Muscle layer of colon (tissue), 2 donors: ENCODE measurements around the gene PDE1C.

Source experiments
- H3K27ac ChIP-seq: one replicate; pipeline ENCODE4 v1.7.0; 2013; ENCODE audit warnings: low read depth, mild to moderate bottlenecking, low read length, moderate library complexity
- H3K27me3 ChIP-seq, 2 donors: one replicate each; pipeline ENCODE4 v1.7.0; 2013; ENCODE audit warnings: low read length in 2 of 2, mild to moderate bottlenecking in 2 of 2; ENCODE audit not compliant: insufficient read depth in 2 of 2, control insufficient read depth in 1 of 2
- H3K36me3 ChIP-seq: one replicate; pipeline ENCODE4 v1.7.0; 2013; ENCODE audit warnings: mild to moderate bottlenecking, low read length; ENCODE audit not compliant: insufficient read depth
- H3K4me1 ChIP-seq: one replicate; pipeline ENCODE4 v1.7.0; 2013; ENCODE audit warnings: mild to moderate bottlenecking, low read length; ENCODE audit not compliant: insufficient read depth
- H3K4me3 ChIP-seq, 2 donors: one replicate each; pipeline ENCODE4 v1.7.0; 2013; ENCODE audit warnings: low read length in 2 of 2, low read depth in 1 of 2, mild to moderate bottlenecking in 1 of 2, moderate library complexity in 1 of 2
- H3K9ac ChIP-seq: one replicate; pipeline ENCODE4 v1.7.0; 2013; ENCODE audit warnings: low read length
- H3K9me3 ChIP-seq: one replicate; pipeline ENCODE4 v1.7.0; 2013; ENCODE audit warnings: mild to moderate bottlenecking, low read length
- donor health status: abdominal sarcoma.
- donor health status: Adenocarcinoma of cecum.

Gene PDE1C

DNA sequence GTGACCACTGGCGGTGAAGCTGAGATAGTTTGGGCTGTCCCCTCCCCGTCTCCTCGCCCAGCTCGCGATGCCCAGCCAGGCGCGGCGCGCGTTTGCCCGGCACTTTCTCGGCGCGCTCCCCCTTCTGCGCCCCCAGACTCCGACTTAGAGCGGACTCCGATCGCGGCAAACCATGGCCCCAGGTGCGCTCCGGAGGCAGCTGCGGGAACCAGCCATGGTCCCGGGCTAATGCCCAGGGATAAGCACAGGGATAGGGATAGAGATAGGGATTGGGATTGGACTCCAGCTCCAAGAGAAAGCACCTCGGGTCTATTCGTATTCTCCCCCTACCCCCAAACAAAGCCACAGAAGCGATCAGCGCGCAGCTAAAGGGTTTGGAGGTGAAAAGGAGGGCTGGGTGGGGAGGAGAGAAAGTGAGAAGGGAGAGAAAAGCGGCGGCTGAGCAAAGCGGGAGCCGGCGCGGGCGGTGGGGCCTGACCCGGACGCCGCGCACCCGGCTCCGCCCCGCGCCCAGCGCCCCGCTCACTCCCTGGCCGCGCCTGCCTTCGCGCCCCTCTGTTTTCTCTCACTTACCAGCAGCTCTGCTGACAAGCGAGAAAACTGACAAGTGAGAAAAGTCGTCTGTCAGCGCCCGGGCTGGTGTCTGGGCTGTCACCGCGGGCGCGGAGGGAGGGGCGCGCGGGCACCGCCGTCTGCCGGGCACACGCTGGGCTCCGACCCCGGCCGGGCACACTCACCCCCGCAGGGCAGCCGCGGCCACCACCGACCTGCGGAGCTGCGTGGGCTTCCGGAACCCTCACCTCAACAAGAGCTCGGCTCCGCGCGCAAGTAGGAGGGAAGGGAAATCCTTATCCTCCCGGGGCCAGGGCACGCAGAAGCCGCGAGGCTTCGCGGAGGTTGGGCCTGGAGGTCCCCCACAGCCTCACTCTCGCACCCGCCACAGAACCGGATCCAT is at the start of gene PDE1C:
TSS of gene PDE1C (minus strand) at position 2 of the 955 bp plus-strand sequence.
- Histone ChIP-seq H3K9ac (no peak within 1 kb of the TSS), H3K36me3 (no peaks in the 10 kb centered on the region), H3K4me1 (no peaks in the 10 kb centered on the region), H3K4me3 (peak within 1 kb of the TSS; percentile 28 to 46), H3K9me3 (no peaks in the 10 kb centered on the region), H3K27me3 (peaks cover 5 to 17% of the 10 kb centered on the region in 2 donors), H3K27ac (no peak within 1 kb of the TSS)

DNA sequence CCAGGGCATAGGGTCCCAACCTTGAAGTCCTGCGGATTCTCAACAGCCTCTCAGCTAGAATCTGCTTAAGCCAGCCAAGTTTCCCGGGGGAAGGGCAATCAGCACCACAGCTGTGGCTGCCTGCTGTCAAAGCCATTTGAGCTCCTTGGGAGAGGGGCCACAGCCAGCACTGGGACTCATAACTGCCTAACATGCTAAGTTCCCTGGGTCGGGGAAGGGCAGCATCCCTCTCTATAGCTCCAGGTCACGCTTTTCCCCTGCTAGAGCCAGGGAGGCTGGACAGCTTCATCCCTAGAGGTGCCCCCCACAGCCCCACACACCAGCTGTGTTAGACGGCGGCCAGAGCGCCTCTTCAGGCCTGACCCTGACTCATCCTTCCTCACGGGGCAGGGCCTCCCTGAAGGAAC is 49.6 kb upstream of the PDE1C start:
- no peak overlapping the region for H3K27ac ChIP-seq
- no peaks in the 10 kb centered on the region for H3K9me3 ChIP-seq
- no peaks in the 10 kb centered on the region for H3K36me3 ChIP-seq
- no peak overlapping the region for H3K9ac ChIP-seq
- H3K27me3 ChIP-seq: no peaks in the 10 kb centered on the region
- no peaks in the 10 kb centered on the region for H3K4me1 ChIP-seq
- no peak overlapping the region for H3K4me3 ChIP-seq

DNA sequence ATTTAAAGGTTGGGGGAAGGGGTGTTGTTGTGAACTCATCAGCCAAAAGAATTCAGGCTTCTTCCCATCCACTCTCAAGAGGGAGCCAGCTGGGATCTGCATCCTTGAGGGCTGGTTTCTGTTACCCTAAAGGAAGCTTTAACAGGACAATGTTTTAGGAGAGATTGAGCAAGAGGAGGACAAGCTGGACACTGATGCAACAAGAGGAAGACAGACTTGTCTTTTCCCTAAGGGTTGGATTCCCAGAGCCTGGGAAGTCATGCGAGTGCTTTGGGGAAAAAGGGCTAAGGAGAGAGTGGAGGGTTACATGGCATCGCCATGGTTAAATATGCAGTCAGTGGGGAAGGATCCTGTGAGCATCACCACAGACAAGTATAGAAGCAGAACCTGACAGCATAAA is 47.6 kb upstream of the PDE1C start:
- H3K27me3 ChIP-seq: no peaks in the 10 kb centered on the region
- no peaks in the 10 kb centered on the region for H3K4me1 ChIP-seq
- H3K27ac ChIP-seq: no peak overlapping the region
- H3K9me3 ChIP-seq: no peaks in the 10 kb centered on the region
- no peak overlapping the region for H3K9ac ChIP-seq
- H3K36me3 ChIP-seq: no peaks in the 10 kb centered on the region
- no peak overlapping the region for H3K4me3 ChIP-seq

DNA sequence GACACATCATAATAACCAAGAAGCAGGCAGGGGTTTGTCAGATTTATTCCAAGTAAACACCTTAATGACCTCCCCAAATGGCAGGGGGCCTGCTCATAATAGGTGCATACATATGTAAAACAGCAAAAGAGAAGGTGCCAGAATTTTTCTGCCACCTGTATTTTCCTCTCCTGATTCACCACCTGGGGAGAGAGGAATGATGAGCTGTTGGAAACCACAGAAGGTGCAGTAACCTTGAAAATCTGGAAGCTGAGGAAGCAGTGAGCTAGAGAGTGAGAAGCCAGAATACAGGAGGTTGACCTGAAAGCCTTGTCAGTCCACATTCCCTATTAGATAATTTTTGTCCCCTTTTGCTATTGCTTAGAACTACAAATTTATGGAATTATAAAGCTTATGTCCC is 46.2 kb upstream of the PDE1C start:
- Histone ChIP-seq H3K4me3 (no peak overlapping the region), H3K36me3 (no peaks in the 10 kb centered on the region), H3K9me3 (peaks cover 11% of the 10 kb centered on the region), H3K27me3 (no peaks in the 10 kb centered on the region), H3K27ac (no peak overlapping the region), H3K4me1 (no peaks in the 10 kb centered on the region), H3K9ac (no peak overlapping the region)

DNA sequence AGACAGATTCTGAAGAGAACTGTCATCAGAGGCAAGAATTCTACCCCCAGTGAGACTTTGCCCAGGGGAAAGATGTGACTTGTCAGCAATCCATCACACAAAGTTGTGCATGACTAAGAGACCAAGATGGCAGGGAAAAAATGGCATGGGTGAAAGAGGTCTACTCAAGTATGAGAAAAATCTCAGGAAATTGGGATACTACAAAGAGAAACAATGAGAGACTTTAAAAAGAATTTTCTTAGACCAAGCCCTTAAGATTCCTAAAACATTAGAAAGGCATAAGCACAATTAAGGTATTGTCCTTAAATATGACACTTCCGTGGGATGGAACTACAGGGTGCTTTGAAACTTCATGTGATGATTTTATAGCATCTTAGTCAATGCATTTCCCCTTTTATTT is 45.6 kb upstream of the PDE1C start:
- Histone ChIP-seq H3K27ac (no peak overlapping the region), H3K9me3 (peaks cover 14% of the 10 kb centered on the region), H3K4me3 (no peak overlapping the region), H3K4me1 (no peaks in the 10 kb centered on the region), H3K36me3 (no peaks in the 10 kb centered on the region), H3K9ac (no peak overlapping the region), H3K27me3 (no peaks in the 10 kb centered on the region)

DNA sequence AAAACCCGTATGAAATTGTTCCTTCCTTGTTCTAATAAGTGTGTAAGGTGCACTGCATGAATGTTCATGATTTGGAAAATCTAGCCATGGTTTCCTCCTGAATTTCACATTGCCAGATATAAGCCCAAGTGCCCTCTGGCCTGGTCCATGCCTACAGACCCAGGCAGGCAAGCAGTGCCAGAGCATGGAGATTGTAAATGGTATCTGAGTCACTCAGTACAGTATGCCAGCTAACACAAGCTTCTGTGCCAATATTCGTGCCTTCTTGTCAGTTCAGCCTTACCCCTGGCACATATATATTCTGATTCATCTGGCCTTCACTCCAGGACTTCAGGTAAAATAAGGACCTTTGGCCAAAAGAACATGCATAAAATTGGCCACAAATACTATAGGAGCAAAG is 38.4 kb upstream of the PDE1C start:
- H3K36me3 ChIP-seq: no peaks in the 10 kb centered on the region
- no peak overlapping the region for H3K27ac ChIP-seq
- peaks cover 14% of the 10 kb centered on the region for H3K9me3 ChIP-seq
- no peak overlapping the region for H3K4me3 ChIP-seq
- H3K27me3 ChIP-seq: no peaks in the 10 kb centered on the region
- no peaks in the 10 kb centered on the region for H3K4me1 ChIP-seq
- no peak overlapping the region for H3K9ac ChIP-seq

DNA sequence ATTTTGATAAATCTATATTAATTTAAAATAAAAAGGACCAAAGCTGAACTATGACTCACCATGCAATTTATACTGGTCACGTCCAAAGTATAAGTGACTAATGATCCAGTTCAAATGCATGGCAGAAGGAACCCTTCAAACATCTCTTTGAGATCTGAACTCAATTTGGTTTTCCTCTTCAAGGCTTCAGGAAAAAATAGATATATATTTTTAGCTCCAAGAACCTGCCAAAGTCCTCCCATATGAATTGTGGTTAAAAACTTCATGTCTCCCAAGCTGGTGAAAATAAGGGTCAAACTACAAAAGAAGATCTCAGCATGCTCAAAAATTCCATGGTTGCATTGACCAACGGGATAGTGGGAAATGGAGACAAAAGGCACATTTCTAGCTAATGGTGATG is 34.6 kb upstream of the PDE1C start:
- H3K4me3 ChIP-seq: no peak overlapping the region
- H3K4me1 ChIP-seq: peaks cover 5% of the 10 kb centered on the region
- H3K27me3 ChIP-seq: no peaks in the 10 kb centered on the region
- H3K9ac ChIP-seq: no peak overlapping the region
- no peaks in the 10 kb centered on the region for H3K36me3 ChIP-seq
- H3K27ac ChIP-seq: no peak overlapping the region
- H3K9me3 ChIP-seq: no peaks in the 10 kb centered on the region

DNA sequence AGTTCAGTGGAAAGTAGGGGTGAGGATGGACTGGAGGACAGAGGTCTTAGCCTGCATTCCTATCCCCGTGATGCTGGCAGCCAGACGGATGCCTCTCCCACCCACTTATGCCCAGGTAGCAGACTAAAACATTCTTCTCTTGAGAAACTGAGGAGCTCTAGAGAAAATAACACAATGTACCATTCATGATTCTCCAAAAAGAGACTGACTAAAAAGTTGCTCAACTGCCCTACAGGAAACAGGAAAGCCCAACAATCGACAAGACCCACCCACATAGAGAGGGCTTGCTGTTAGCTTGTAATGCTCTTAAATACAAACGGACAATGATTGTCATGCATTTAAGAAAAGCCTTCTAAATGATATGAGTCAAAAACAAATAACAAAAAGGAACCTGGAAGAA is 33.2 kb upstream of the PDE1C start:
- no peaks in the 10 kb centered on the region for H3K36me3 ChIP-seq
- no peaks in the 10 kb centered on the region for H3K27me3 ChIP-seq
- H3K9ac ChIP-seq: no peak overlapping the region
- no peak overlapping the region for H3K27ac ChIP-seq
- H3K4me1 ChIP-seq: peaks cover 5% of the 10 kb centered on the region
- H3K4me3 ChIP-seq: no peak overlapping the region
- H3K9me3 ChIP-seq: no peaks in the 10 kb centered on the region

DNA sequence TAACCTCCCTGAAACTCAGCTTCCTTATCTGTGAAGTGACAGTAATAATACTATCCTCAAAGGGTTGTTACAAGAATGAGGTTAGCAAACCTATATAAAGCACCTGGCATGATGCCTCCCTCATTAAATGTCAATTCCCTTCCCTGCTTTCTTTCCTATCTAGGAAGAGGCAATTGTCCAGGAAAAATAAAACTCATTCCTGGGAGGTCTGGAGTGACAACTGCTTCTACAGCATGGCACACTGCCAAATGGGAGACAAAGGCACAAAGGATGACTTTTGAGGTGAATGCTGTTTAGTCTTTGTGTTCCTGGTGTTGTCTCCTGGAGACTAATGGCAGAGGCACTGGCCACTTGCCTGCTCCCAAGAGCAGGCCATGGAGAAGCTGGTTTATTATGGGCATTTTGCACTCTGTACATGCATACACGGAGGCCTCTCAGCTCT is 32.2 kb upstream of the PDE1C start:
- no peaks in the 10 kb centered on the region for H3K9me3 ChIP-seq
- no peaks in the 10 kb centered on the region for H3K27me3 ChIP-seq
- H3K9ac ChIP-seq: no peak overlapping the region
- H3K4me1 ChIP-seq: peaks cover 5% of the 10 kb centered on the region
- H3K27ac ChIP-seq: no peak overlapping the region
- no peak overlapping the region for H3K4me3 ChIP-seq
- no peaks in the 10 kb centered on the region for H3K36me3 ChIP-seq

DNA sequence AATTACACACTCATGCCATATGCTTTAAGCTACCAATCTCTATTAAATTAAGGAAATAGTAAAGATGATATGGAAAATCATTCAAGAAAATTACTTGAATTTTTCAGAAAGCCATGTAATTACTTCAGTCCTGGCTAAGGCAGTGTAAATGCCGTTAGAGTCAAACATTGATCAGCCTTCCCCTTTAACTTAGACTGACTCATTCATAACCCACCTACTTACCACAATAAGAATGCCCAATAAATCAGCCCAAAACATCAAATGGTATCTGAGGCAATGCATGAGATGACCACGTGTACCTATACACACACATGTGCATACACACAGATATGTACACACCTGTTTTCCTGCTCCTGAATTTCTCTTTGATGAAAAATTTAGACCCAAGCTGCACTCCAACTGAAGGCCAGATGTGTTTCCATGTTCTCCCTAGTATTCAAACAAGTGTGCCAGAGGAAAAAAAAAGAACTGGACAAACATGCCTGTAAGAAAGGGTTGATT is 30.2 kb upstream of the PDE1C start:
- Histone ChIP-seq H3K27ac (no peak overlapping the region), H3K4me1 (peaks cover 5% of the 10 kb centered on the region), H3K9ac (no peak overlapping the region), H3K4me3 (no peak overlapping the region), H3K27me3 (no peaks in the 10 kb centered on the region), H3K9me3 (no peaks in the 10 kb centered on the region), H3K36me3 (no peaks in the 10 kb centered on the region)

DNA sequence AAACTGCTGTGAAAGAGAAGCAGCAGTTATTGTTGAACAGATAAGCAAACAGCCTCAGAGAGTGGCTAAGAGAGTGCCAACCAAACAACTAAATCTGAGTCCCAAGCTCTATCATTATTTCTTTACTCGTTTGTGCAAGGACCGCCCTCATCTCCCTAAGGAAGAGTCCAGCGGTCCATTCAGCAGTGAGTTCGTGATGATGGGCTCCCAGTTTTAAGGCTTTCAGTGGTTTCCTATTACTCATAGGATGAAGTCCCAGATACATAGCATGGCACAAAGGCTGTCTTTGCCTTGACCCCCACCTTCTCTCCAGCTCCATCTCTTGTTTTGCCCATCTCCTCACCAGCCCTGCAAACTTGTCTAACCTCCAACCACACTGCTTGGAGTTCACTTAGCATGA is 24.3 kb upstream of the PDE1C start:
- no peak overlapping the region for H3K4me3 ChIP-seq
- H3K9ac ChIP-seq: no peak overlapping the region
- H3K9me3 ChIP-seq: no peaks in the 10 kb centered on the region
- H3K27ac ChIP-seq: no peak overlapping the region
- H3K27me3 ChIP-seq: no peaks in the 10 kb centered on the region
- H3K4me1 ChIP-seq: no peaks in the 10 kb centered on the region
- no peaks in the 10 kb centered on the region for H3K36me3 ChIP-seq
